ENCODE measurements around the gene MALSU1.

Gene MALSU1

GRCh38 chr7:23343102-23343501 lies 44.0 kb downstream of the MALSU1 start:
- Histone ChIP-seq H4K20me1 (ENCODE audit: control insufficient read depth, insufficient read depth, low read depth, low read length) (0 out of 2 replicates have a peak, but pooled peaks cover 6% of the 10 kb centered on the region), H3K79me2 (ENCODE audit: control insufficient read depth, low read length) (no peaks in the 10 kb centered on the region), H3K9me3 (ENCODE audit: control insufficient read depth, insufficient read depth, low read length) (no peaks in the 10 kb centered on the region), H3K27me3 (ENCODE audit: control insufficient read depth, low read length) (no peaks in the 10 kb centered on the region), H3K4me3 (ENCODE audit: low read length) (no peak overlapping the region), H3K4me1 (ENCODE audit: control insufficient read depth, low read length) (peaks cover 17% of the 10 kb centered on the region), H3K9me2 (replicated peaks; ENCODE audit: control insufficient read depth, low read length) (no peaks in the 10 kb centered on the region), H3K27ac (ENCODE audit: low read depth, low read length) (no peak overlapping the region), H3F3A (ENCODE audit: control insufficient read depth, insufficient read depth) (peaks cover 3% of the 10 kb centered on the region), H3K4me2 (ENCODE audit: low read length) (no peak overlapping the region), H3K36me3 (ENCODE audit: control insufficient read depth, low read length) (peaks cover 93% of the 10 kb centered on the region)
- TF ChIP-seq EZH2phosphoT487 (IDR thresholded peaks at IDR 0.05; ENCODE audit: borderline replicate concordance, low read length) = no peak
- TF ChIP-seq CTCF (IDR thresholded peaks at IDR 0.05; ENCODE audit: low read depth, low read length, poor library complexity, severe bottlenecking) = no peak

GRCh38 chr7:23343806-23344475 lies 44.8 kb downstream of the MALSU1 start:
- no peaks in the 10 kb centered on the region for H3K79me2 ChIP-seq (ENCODE audit: control insufficient read depth, low read length)
- H3K9me2 ChIP-seq (replicated peaks; ENCODE audit: control insufficient read depth, low read length) = no peaks in the 10 kb centered on the region
- H4K20me1 ChIP-seq (ENCODE audit: control insufficient read depth, insufficient read depth, low read depth, low read length) = 0 out of 2 replicates have a peak, but pooled peaks cover 6% of the 10 kb centered on the region
- peaks cover 6% of the 10 kb centered on the region for H3F3A ChIP-seq (ENCODE audit: control insufficient read depth, insufficient read depth)
- no peak overlapping the region for H3K27ac ChIP-seq (ENCODE audit: low read depth, low read length)
- TF ChIP-seq EZH2phosphoT487 (IDR thresholded peaks at IDR 0.05; ENCODE audit: borderline replicate concordance, low read length) (no peak), CTCF (IDR thresholded peaks at IDR 0.05; ENCODE audit: low read depth, low read length, poor library complexity, severe bottlenecking) (no peak)
- H3K4me1 ChIP-seq (ENCODE audit: control insufficient read depth, low read length) = peaks cover 17% of the 10 kb centered on the region
- no peaks in the 10 kb centered on the region for H3K9me3 ChIP-seq (ENCODE audit: control insufficient read depth, insufficient read depth, low read length)
- H3K36me3 ChIP-seq (ENCODE audit: control insufficient read depth, low read length) = peaks cover 93% of the 10 kb centered on the region
- H3K27me3 ChIP-seq (ENCODE audit: control insufficient read depth, low read length) = no peaks in the 10 kb centered on the region
- H3K4me3 ChIP-seq (ENCODE audit: low read length) = no peak overlapping the region
- no peak overlapping the region for H3K4me2 ChIP-seq (ENCODE audit: low read length)

GRCh38 chr7:23345601-23346000 lies 46.5 kb downstream of the MALSU1 start:
- peaks cover 92% of the 10 kb centered on the region for H3K36me3 ChIP-seq (ENCODE audit: control insufficient read depth, low read length)
- H3K9me3 ChIP-seq (ENCODE audit: control insufficient read depth, insufficient read depth, low read length) = no peaks in the 10 kb centered on the region
- TF ChIP-seq CTCF (IDR thresholded peaks at IDR 0.05; ENCODE audit: low read depth, low read length, poor library complexity, severe bottlenecking) (no peak), EZH2phosphoT487 (IDR thresholded peaks at IDR 0.05; ENCODE audit: borderline replicate concordance, low read length) (no peak)
- H3K9me2 ChIP-seq (replicated peaks; ENCODE audit: control insufficient read depth, low read length) = no peaks in the 10 kb centered on the region
- peaks cover 3% of the 10 kb centered on the region for H3K79me2 ChIP-seq (ENCODE audit: control insufficient read depth, low read length)
- no peak overlapping the region for H3K27ac ChIP-seq (ENCODE audit: low read depth, low read length)
- peaks cover 17% of the 10 kb centered on the region for H3K4me1 ChIP-seq (ENCODE audit: control insufficient read depth, low read length)
- peaks cover 11% of the 10 kb centered on the region for H3F3A ChIP-seq (ENCODE audit: control insufficient read depth, insufficient read depth)
- H3K4me3 ChIP-seq (ENCODE audit: low read length) = no peak overlapping the region
- no peaks in the 10 kb centered on the region for H3K27me3 ChIP-seq (ENCODE audit: control insufficient read depth, low read length)
- H3K4me2 ChIP-seq (ENCODE audit: low read length) = no peak overlapping the region
- no peaks in the 10 kb centered on the region; the same call in 1 of the 2 replicates for H4K20me1 ChIP-seq (ENCODE audit: control insufficient read depth, insufficient read depth, low read depth, low read length)

Measured in DOHH2 (cell line).